Sigmoid colon (tissue), 7 donors: ENCODE data around the gene PTCRA. TPM values are rescaled to one million over a fixed set of nuclear protein-coding genes. Genes with fewer than 3 reads are reported as not detected.
"Not testable (repeated sequence)": the region's sequence is repeated elsewhere in the genome, so short reads cannot be mapped to it uniquely, and the experiment has no call there.

Source experiments
- DNase-seq: peaks from one replicate; pipeline ENCODE4 v3.0.0-alpha.2; 2019
- H3K27ac ChIP-seq, 4 donors: fragments of 200-600 bp; sonication (generic); one replicate each; pipeline ENCODE4 v1.5.1; 2016 to 2019; ENCODE audit warnings: mild to moderate bottlenecking in 1 of 4
- H3K27me3 ChIP-seq, 3 donors: fragments of 200-600 bp; sonication (generic); one replicate each; pipeline ENCODE4 v1.5.1; 2019; ENCODE audit warnings: mild to moderate bottlenecking in 1 of 3
- H3K36me3 ChIP-seq, 4 donors: fragments of 200-600 bp; sonication (generic); one replicate each; pipeline ENCODE4 v1.5.1; 2016 to 2019
- H3K4me1 ChIP-seq, 4 donors: fragments of 200-600 bp; sonication (generic); one replicate each; pipeline ENCODE4 v1.5.1; 2017 to 2019
- H3K4me3 ChIP-seq, 4 donors: fragments of 200-600 bp; sonication (generic); one replicate each; pipeline ENCODE4 v1.5.1; 2017 to 2019; ENCODE audit warnings: mild to moderate bottlenecking in 2 of 4, moderate library complexity in 1 of 4
- H3K9me3 ChIP-seq, 4 donors: fragments of 200-600 bp in 3 of 4; sonication (generic) in 3 of 4; one replicate each; pipeline versions ENCODE4 v1.5.1 to v1.6.1; 2013 to 2019
- EP300 ChIP-seq, 4 donors: sonication (generic); formaldehyde crosslinking; IDR thresholded peaks; one replicate each; pipeline ENCODE4 v1.6.1; 2017; ENCODE audit warnings: antibody characterized with exemption in 4 of 4
- POLR2A ChIP-seq, 2 donors: fragments of 450-650 bp; IDR thresholded peaks; one replicate each; pipeline ENCODE4 v1.6.1; 2016; ENCODE audit warnings: antibody characterized with exemption in 2 of 2, mild to moderate bottlenecking in 2 of 2, moderate library complexity in 2 of 2
- POLR2AphosphoS5 ChIP-seq, 4 donors: sonication (generic); formaldehyde crosslinking; IDR thresholded peaks; one replicate each; pipeline ENCODE4 v1.6.1; 2017; ENCODE audit warnings: antibody characterized with exemption in 4 of 4
- WGBS, 2 donors: extraction: QIAGEN DNeasy Blood & Tissue Kit; methylation state at CpG; one replicate each; pipeline ENCODE4 v1.1.7; 2013; 5-methylcytosine and 5-hydroxymethylcytosine counted together
- intact Hi-C: fragments of 100-400 bp; cut with DNase I; formaldehyde crosslinking; loops from one replicate; pipeline ENCODE4 v1.15.1; 2023
- polyA plus RNA-seq, 3 donors: library from polyadenylated mRNA; stranded (reverse); fragments of 200-250 nt; gene quantifications; one replicate each; pipeline ENCODE4 v1.2.3, GENCODE V29; 2013
- total RNA-seq, 4 donors: library from RNA; depleted of rRNA; stranded (reverse); fragments of >200 nt; gene quantifications; one replicate each; pipeline ENCODE4 v1.1.0, GENCODE V29; 2016
- TF ChIP-seq, protein P1 (sequence below), 4 experiments: fragments of 450-650 bp in 3 of 4; fragments of 200-600 bp in 1 of 4; IDR thresholded peaks; one replicate each; pipeline ENCODE4 v1.5.1; 2016 to 2019; ENCODE audit warnings: antibody characterized with exemption in 4 of 4, mild to moderate bottlenecking in 3 of 4, moderate library complexity in 2 of 4
- donor health status: healthy with polysubstance abuse.
- donor health status: Bipolar disorder and iron deficiency.
- donor health status: healthy.

PTCRA gene
- total and polyA plus RNA-seq, 7 donors: 0.23 TPM; not detected in 6

DNA sequence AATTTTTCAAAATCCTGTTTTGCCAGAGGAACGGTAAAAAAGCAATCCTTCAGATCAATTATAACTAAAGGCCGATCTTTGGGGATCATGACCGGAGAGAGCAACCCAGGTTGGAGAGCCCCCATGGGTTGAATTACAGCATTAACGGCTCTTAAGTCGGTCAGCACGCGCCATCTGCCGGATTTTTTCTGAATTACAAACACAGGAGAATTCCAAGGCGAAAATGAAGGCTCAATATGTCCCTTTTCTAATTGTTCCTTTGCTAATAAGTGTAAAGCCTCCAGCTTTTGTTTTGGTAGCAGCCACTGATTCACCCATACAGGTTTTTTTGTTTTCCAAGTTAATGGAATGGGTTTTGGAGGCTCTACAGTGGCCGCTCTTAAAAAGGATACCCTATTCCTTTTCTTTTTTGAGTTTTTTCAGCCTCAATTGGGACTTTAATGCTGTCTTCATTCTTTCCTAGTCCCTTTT, 16.9 kb upstream of the PTCRA start:
- H3K27ac ChIP-seq: no peak overlapping the region
- peak; percentile 85 for DNase-seq

GRCh38 chr6:42899871-42900270, 16.0 kb upstream of the PTCRA start:
- TF ChIP-seq, protein P1, sequence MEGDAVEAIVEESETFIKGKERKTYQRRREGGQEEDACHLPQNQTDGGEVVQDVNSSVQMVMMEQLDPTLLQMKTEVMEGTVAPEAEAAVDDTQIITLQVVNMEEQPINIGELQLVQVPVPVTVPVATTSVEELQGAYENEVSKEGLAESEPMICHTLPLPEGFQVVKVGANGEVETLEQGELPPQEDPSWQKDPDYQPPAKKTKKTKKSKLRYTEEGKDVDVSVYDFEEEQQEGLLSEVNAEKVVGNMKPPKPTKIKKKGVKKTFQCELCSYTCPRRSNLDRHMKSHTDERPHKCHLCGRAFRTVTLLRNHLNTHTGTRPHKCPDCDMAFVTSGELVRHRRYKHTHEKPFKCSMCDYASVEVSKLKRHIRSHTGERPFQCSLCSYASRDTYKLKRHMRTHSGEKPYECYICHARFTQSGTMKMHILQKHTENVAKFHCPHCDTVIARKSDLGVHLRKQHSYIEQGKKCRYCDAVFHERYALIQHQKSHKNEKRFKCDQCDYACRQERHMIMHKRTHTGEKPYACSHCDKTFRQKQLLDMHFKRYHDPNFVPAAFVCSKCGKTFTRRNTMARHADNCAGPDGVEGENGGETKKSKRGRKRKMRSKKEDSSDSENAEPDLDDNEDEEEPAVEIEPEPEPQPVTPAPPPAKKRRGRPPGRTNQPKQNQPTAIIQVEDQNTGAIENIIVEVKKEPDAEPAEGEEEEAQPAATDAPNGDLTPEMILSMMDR (IDR thresholded peaks at IDR 0.05): no peak
- TF ChIP-seq EP300 (IDR thresholded peaks at IDR 0.05) (no peak), POLR2A (IDR thresholded peaks at IDR 0.05) (no peak), POLR2AphosphoS5 (IDR thresholded peaks at IDR 0.05) (no peak)
- no peak overlapping the region for H3K4me3 ChIP-seq
- intact Hi-C loops: loop anchor here (1.0 to 5.0 kb wide), 2 partner anchors 112 to 239 kb away; partner anchors contain the start of genes KLHDC3 and MEA1
- no peaks in the 10 kb centered on the region for H3K9me3 ChIP-seq
- no peak overlapping the region for H3K27ac ChIP-seq
- 72 to 73% methylated on average over 8 of the region's 8 CpGs for WGBS, 2 donors
- no peaks in the 10 kb centered on the region for H3K36me3 ChIP-seq
- DNase-seq: no peak
- peaks cover 0 to 7% (median 1%) of the 10 kb centered on the region in 4 donors for H3K4me1 ChIP-seq
- H3K27me3 ChIP-seq: no peaks in the 10 kb centered on the region

More for the DNA sequence above, 16.9 kb upstream of the PTCRA start:
- Histone ChIP-seq H3K4me1 (peaks cover 0 to 7% (median 1%) of the 10 kb centered on the region in 4 donors), H3K4me3 (no peak overlapping the region), H3K36me3 (no peaks in the 10 kb centered on the region), H3K27me3 (no peaks in the 10 kb centered on the region), H3K9me3 (no peaks in the 10 kb centered on the region)
- 10 to 11% methylated on average over 10 of the region's 10 CpGs for WGBS, 2 donors
- intact Hi-C loops: loop anchor here (1.0 kb wide), 1 partner anchor 238 kb away; no protein-coding TSS in a partner anchor
- no peak for TF ChIP-seq POLR2AphosphoS5 (IDR thresholded peaks at IDR 0.05)
- no peak for TF ChIP-seq EP300 (IDR thresholded peaks at IDR 0.05)
- TF ChIP-seq, protein P1 (IDR thresholded peaks at IDR 0.05): peak; percentile 60 to 89 (median 72)
- no peak for TF ChIP-seq POLR2A (IDR thresholded peaks at IDR 0.05)

DNA sequence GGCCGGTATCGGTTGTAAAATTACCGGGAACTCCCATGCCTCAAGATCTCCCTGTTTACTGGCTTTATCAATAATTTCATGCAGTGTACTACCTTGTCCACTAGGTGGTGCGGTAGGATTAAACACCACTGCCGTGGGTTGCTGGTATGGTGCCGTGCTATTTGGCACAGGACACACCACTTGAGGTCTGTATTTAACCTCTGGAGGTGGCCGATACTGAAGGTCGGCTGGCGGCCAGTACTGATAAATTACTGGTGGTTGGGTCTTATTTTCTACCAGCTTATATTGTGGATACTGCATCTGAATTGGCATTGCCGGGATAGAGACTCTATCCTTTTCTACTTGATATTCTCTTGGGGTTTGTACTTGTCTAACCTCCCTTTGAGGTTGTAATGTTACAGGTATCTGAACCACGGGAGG, 14.3 kb upstream of the PTCRA start:
- 1 to 7% methylated on average over 11 of the region's 11 CpGs for WGBS, 2 donors
- TF ChIP-seq EP300 (IDR thresholded peaks at IDR 0.05) (no peak), POLR2AphosphoS5 (IDR thresholded peaks at IDR 0.05) (peak in 1 of 4 donors; percentile 37), POLR2A (IDR thresholded peaks at IDR 0.05) (no peak)
- TF ChIP-seq, protein P1 (IDR thresholded peaks at IDR 0.05): peak; percentile 85 to 89 (median 88)
- H3K4me3 ChIP-seq: no peak overlapping the region
- no peaks in the 10 kb centered on the region for H3K27me3 ChIP-seq
- no peaks in the 10 kb centered on the region for H3K9me3 ChIP-seq
- H3K4me1 ChIP-seq: peaks cover 0 to 7% (median 1%) of the 10 kb centered on the region in 4 donors
- intact Hi-C loops: loop anchor here (1.0 to 5.0 kb wide), 2 partner anchors 111 to 242 kb away; partner anchors contain the start of genes KLHDC3 and MEA1
- H3K36me3 ChIP-seq: no peaks in the 10 kb centered on the region
- peak; percentile 90 for DNase-seq
- no peak overlapping the region for H3K27ac ChIP-seq

- not testable (repeated sequence) for H3K27ac ChIP-seq, DNase-seq
Measured at GRCh38 chr6:42902429-42903263, 13.2 kb upstream of the PTCRA start.

DNA sequence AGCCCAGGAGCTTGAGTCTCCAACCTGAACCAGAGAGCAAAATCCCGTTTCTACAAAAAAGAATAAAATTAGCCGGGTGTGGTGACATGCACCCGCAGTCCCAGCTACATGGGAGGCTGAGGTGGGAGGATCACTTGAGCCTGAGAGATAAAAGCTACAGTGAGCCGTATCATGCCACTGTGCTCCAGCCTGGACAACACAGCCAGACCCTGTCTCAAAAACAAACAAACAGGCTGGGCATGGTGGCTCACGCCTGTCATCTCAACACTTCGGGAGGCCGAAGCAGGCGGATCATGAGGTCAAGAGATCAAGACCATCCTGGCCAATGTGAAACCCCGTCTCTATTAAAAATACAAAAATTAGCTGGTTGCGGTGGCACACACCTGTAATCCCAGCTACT, 11.4 kb upstream of the PTCRA start:
- H3K27me3 ChIP-seq: no peaks in the 10 kb centered on the region
- TF ChIP-seq POLR2AphosphoS5 (IDR thresholded peaks at IDR 0.05): no peak
- TF ChIP-seq EP300 (IDR thresholded peaks at IDR 0.05): no peak
- TF ChIP-seq, protein P1 (IDR thresholded peaks at IDR 0.05): no peak
- TF ChIP-seq POLR2A (IDR thresholded peaks at IDR 0.05): no peak
- H3K4me1 ChIP-seq: peaks cover 0 to 7% (median 1%) of the 10 kb centered on the region in 4 donors
- no peak overlapping the region for H3K4me3 ChIP-seq
- WGBS, 2 donors: 87 to 92% methylated on average over 10 of the region's 10 CpGs
- H3K36me3 ChIP-seq: no peaks in the 10 kb centered on the region
- intact Hi-C loops: loop anchor here (5.0 kb wide), 1 partner anchor 108 kb away; the partner anchor contains the start of genes KLHDC3 and MEA1
- H3K27ac ChIP-seq: no peak overlapping the region
- no peaks in the 10 kb centered on the region for H3K9me3 ChIP-seq
- no peak for DNase-seq

More at GRCh38 chr6:42902429-42903263, 13.2 kb upstream of the PTCRA start:
- WGBS, 2 donors: 80 to 84% methylated on average over 22 of the region's 22 CpGs
- not testable (repeated sequence) for H3K4me3 ChIP-seq, H3K36me3 ChIP-seq, H3K9me3 ChIP-seq, H3K27me3 ChIP-seq, H3K4me1 ChIP-seq
- intact Hi-C loops: loop anchor here (5.0 kb wide), 1 partner anchor 110 kb away; the partner anchor contains the start of genes KLHDC3 and MEA1
